ENCODE measurements around the gene MRPS23. TPM values are rescaled to one million over a fixed set of nuclear protein-coding genes. Genes with fewer than 3 reads are reported as not detected.

The MRPS23 gene
- total RNA-seq, 6 experiments from 2014 or later, result 13.0 to 23.0 (median 15.2) TPM

GRCh38 chr17:57866723-57867122 lies 16.9 kb upstream of the MRPS23 start:
- DNase-seq (no peak), ATAC-seq (no peak)
- Histone ChIP-seq H3K9me3 (no peaks in the 10 kb centered on the region), H3K27ac (no peak overlapping the region), H3K36me3 (no peaks in the 10 kb centered on the region), H3K4me3 (no peak overlapping the region), H3K4me1 (peaks cover 0 to 3% (median 0%) of the 10 kb centered on the region in 4 donors), H3K27me3 (peaks cover 0 to 6% of the 10 kb centered on the region in 2 donors)
- 60% methylated on average over 4 of the region's 5 CpGs for WGBS (ENCODE audit: insufficient coverage, low coverage, low lambda C conversion rate, missing lambda C conversion rate)
- intact Hi-C loops (cut with DNase I), result loop anchor here (10.0 kb wide), 2 partner anchors 128 to 248 kb away; no protein-coding TSS in a partner anchor
- no peak for TF ChIP-seq POLR2A (IDR thresholded peaks at IDR 0.05)
- no peak for TF ChIP-seq CTCF (IDR thresholded peaks at IDR 0.05)

- DNase-seq (no peak), ATAC-seq (no peak)
- Histone ChIP-seq H3K4me1 (peaks cover 0 to 7% (median 0%) of the 10 kb centered on the region in 4 donors), H3K36me3 (no peaks in the 10 kb centered on the region), H3K4me3 (no peak overlapping the region), H3K27ac (no peak overlapping the region), H3K27me3 (peaks cover 0 to 6% of the 10 kb centered on the region in 2 donors), H3K9me3 (no peaks in the 10 kb centered on the region)
- TF ChIP-seq POLR2A (IDR thresholded peaks at IDR 0.05), result no peak
- no peak for TF ChIP-seq CTCF (IDR thresholded peaks at IDR 0.05)
- 68% methylated on average over 3 of the region's 10 CpGs for WGBS (ENCODE audit: insufficient coverage, low coverage, low lambda C conversion rate, missing lambda C conversion rate)
- intact Hi-C loops (cut with DNase I), result loop anchor here (10.0 kb wide), 2 partner anchors 128 to 248 kb away; no protein-coding TSS in a partner anchor
These were observed 16.5 kb upstream of the MRPS23 start for GRCh38 chr17:57866319-57866718.

GRCh38 chr17:57864273-57864672 lies 14.4 kb upstream of the MRPS23 start:
- Histone ChIP-seq H3K9me3 (no peaks in the 10 kb centered on the region), H3K27ac (no peak overlapping the region), H3K4me1 (peaks cover 0 to 8% (median 0%) of the 10 kb centered on the region in 4 donors), H3K36me3 (no peaks in the 10 kb centered on the region), H3K4me3 (no peak overlapping the region), H3K27me3 (peaks cover 0 to 6% of the 10 kb centered on the region in 2 donors)
- 83% methylated on average over 8 of the region's 8 CpGs for WGBS (ENCODE audit: insufficient coverage, low coverage, low lambda C conversion rate, missing lambda C conversion rate)
- TF ChIP-seq POLR2A (IDR thresholded peaks at IDR 0.05) (no peak), CTCF (IDR thresholded peaks at IDR 0.05) (no peak)
- ATAC-seq, result no peak
- no peak for DNase-seq
- intact Hi-C loops (cut with DNase I), result loop anchor here (10.0 kb wide), 2 partner anchors 131 to 251 kb away; no protein-coding TSS in a partner anchor

GRCh38 chr17:57862694-57863667 lies 13.1 kb upstream of the MRPS23 start:
- H3K36me3 ChIP-seq, result no peaks in the 10 kb centered on the region
- 82% methylated on average over 13 of the region's 16 CpGs for whole genome bisulfite sequencing (ENCODE audit: insufficient coverage, low coverage, low lambda C conversion rate, missing lambda C conversion rate)
- no peak for ATAC-seq
- H3K4me1 ChIP-seq, result peaks cover 0 to 8% (median 0%) of the 10 kb centered on the region in 4 donors
- intact Hi-C loops (cut with DNase I), result loop anchor here (10.0 kb wide), 2 partner anchors 132 to 252 kb away; no protein-coding TSS in a partner anchor
- H3K9me3 ChIP-seq, result no peaks in the 10 kb centered on the region
- H3K4me3 ChIP-seq, result no peak overlapping the region
- H3K27me3 ChIP-seq, result peaks cover 0 to 6% of the 10 kb centered on the region in 2 donors
- TF ChIP-seq CTCF (IDR thresholded peaks at IDR 0.05) (no peak), POLR2A (IDR thresholded peaks at IDR 0.05) (no peak)
- DNase-seq, result no peak
- H3K27ac ChIP-seq, result no peak overlapping the region

All from right lobe of liver (tissue), 6 donors.